Measurements from ENCODE around the gene SMARCA1.
A peak's percentile ranks its signal among the peaks of the same experiment; 100 is the strongest.

SMARCA1 gene, protein sequence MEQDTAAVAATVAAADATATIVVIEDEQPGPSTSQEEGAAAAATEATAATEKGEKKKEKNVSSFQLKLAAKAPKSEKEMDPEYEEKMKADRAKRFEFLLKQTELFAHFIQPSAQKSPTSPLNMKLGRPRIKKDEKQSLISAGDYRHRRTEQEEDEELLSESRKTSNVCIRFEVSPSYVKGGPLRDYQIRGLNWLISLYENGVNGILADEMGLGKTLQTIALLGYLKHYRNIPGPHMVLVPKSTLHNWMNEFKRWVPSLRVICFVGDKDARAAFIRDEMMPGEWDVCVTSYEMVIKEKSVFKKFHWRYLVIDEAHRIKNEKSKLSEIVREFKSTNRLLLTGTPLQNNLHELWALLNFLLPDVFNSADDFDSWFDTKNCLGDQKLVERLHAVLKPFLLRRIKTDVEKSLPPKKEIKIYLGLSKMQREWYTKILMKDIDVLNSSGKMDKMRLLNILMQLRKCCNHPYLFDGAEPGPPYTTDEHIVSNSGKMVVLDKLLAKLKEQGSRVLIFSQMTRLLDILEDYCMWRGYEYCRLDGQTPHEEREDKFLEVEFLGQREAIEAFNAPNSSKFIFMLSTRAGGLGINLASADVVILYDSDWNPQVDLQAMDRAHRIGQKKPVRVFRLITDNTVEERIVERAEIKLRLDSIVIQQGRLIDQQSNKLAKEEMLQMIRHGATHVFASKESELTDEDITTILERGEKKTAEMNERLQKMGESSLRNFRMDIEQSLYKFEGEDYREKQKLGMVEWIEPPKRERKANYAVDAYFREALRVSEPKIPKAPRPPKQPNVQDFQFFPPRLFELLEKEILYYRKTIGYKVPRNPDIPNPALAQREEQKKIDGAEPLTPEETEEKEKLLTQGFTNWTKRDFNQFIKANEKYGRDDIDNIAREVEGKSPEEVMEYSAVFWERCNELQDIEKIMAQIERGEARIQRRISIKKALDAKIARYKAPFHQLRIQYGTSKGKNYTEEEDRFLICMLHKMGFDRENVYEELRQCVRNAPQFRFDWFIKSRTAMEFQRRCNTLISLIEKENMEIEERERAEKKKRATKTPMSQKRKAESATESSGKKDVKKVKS

DNA sequence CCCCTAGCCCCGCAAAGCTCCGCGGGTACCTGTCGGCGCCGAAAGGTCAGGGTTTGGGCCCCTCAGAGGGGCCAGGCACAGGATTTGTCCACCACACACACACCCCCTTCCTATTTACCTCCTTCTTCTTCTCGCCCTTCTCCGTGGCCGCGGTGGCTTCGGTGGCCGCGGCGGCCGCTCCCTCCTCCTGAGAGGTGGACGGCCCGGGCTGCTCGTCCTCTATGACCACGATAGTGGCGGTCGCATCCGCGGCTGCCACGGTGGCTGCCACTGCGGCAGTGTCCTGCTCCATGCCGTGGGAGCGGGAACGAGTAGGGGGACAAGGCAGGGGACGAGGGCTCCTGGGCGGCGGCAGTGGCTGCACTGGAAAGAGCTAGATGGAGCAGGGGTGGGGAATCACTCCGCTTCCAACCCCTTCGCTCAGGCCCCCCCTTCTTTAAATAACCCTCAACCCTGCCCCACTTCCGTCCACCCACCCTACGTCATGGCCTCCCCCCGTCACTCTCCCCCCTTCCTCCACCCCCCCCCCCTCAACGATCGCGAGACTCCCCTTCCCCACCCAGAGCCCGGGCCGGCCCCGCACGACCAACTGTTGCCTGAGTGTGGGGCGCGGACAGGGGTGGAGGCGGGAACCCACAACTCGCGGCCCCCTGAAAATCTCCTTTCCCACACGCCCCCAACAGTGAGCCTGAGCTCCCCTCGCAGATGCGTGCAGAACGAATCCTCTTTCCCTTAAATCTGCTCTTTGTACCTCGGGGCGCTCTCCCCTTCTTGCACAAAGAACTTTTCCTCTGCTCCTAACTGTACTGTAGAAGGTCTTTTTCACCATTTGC, at the start of gene SMARCA1:
Gene SMARCA1 (minus strand): TSS at position 412 of the 833 bp plus-strand sequence. CDS start 120 bp downstream, at position 292.
- Histone ChIP-seq H3K4me2 (ENCODE audit: low read depth, low read length) (peak within 1 kb of the TSS; percentile 59; the same call in 1 of the 2 replicates), H3K36me3 (replicated peaks; ENCODE audit: insufficient read depth, low read length) (no peaks in the 10 kb centered on the region), H3K9me2 (replicated peaks; ENCODE audit: insufficient read depth, low read length) (no peaks in the 10 kb centered on the region), H4K20me1 (ENCODE audit: insufficient read depth, low read length) (no peaks in the 10 kb centered on the region), H3K9ac (ENCODE audit: low read length) (no peak within 1 kb of the TSS), H3K4me1 (ENCODE audit: low read length) (no peaks in the 10 kb centered on the region), H3K27me3 (replicated peaks; ENCODE audit: insufficient read depth, low read length) (no peaks in the 10 kb centered on the region), H3F3A (ENCODE audit: insufficient read depth, low read length) (no peaks in the 10 kb centered on the region), H3K79me2 (ENCODE audit: low read length) (no peaks in the 10 kb centered on the region), H3K27ac (ENCODE audit: low read length) (no peak within 1 kb of the TSS), H2AFZ (ENCODE audit: low read length) (peak within 1 kb of the TSS; percentile 72), H3K4me3 (ENCODE audit: low read length) (peak within 1 kb of the TSS; percentile 61), H3K9me3 (replicated peaks; ENCODE audit: insufficient read depth, low read length) (no peaks in the 10 kb centered on the region)
- DNase-seq, result no peak
- TF ChIP-seq, protein P1, sequence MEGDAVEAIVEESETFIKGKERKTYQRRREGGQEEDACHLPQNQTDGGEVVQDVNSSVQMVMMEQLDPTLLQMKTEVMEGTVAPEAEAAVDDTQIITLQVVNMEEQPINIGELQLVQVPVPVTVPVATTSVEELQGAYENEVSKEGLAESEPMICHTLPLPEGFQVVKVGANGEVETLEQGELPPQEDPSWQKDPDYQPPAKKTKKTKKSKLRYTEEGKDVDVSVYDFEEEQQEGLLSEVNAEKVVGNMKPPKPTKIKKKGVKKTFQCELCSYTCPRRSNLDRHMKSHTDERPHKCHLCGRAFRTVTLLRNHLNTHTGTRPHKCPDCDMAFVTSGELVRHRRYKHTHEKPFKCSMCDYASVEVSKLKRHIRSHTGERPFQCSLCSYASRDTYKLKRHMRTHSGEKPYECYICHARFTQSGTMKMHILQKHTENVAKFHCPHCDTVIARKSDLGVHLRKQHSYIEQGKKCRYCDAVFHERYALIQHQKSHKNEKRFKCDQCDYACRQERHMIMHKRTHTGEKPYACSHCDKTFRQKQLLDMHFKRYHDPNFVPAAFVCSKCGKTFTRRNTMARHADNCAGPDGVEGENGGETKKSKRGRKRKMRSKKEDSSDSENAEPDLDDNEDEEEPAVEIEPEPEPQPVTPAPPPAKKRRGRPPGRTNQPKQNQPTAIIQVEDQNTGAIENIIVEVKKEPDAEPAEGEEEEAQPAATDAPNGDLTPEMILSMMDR (IDR thresholded peaks at IDR 0.05; ENCODE audit: low read length), result no peak
- TF ChIP-seq EZH2phosphoT487 (IDR thresholded peaks at IDR 0.05; ENCODE audit: low read length) (no peak), EZH2 (optimal IDR thresholded peaks at IDR 0.05; ENCODE audit: low read depth, low read length) (no peak)

DNA sequence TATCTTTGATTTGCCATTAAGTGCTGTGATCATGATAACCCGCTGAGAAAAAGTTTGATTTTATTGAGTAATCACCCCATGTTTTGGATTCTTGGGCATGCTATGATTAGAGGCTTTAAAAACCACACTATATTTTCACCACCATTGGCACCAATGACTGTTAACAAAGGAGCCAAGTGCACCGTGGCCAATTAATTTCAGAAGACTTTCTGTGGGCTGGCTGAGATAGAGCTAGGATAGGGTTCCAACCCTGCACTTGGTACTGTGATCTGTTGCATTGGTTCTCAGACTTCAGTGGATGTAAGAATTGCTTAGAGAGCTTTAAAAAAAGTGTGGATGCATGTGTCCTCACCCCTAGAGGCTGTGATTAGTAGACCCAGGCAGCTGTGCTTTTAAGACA, 49.1 kb upstream of the SMARCA1 start:
- no peak for DNase-seq
- Histone ChIP-seq H3K9me3 (replicated peaks; ENCODE audit: insufficient read depth, low read length) (no peaks in the 10 kb centered on the region), H3K4me3 (ENCODE audit: low read length) (no peak overlapping the region), H3K27me3 (replicated peaks; ENCODE audit: insufficient read depth, low read length) (no peaks in the 10 kb centered on the region), H3K4me2 (ENCODE audit: low read depth, low read length) (no peak overlapping the region), H3K9ac (ENCODE audit: low read length) (no peak overlapping the region), H2AFZ (ENCODE audit: low read length) (no peak overlapping the region), H3K79me2 (ENCODE audit: low read length) (no peaks in the 10 kb centered on the region), H3K4me1 (ENCODE audit: low read length) (no peaks in the 10 kb centered on the region), H3K36me3 (replicated peaks; ENCODE audit: insufficient read depth, low read length) (no peaks in the 10 kb centered on the region), H4K20me1 (ENCODE audit: insufficient read depth, low read length) (no peaks in the 10 kb centered on the region), H3K9me2 (replicated peaks; ENCODE audit: insufficient read depth, low read length) (no peaks in the 10 kb centered on the region), H3K27ac (ENCODE audit: low read length) (no peak overlapping the region), H3F3A (ENCODE audit: insufficient read depth, low read length) (no peaks in the 10 kb centered on the region)
- TF ChIP-seq EZH2phosphoT487 (IDR thresholded peaks at IDR 0.05; ENCODE audit: low read length) (no peak), EZH2 (optimal IDR thresholded peaks at IDR 0.05; ENCODE audit: low read depth, low read length) (no peak)
- TF ChIP-seq, protein P1 (IDR thresholded peaks at IDR 0.05; ENCODE audit: low read length), result no peak

DNA sequence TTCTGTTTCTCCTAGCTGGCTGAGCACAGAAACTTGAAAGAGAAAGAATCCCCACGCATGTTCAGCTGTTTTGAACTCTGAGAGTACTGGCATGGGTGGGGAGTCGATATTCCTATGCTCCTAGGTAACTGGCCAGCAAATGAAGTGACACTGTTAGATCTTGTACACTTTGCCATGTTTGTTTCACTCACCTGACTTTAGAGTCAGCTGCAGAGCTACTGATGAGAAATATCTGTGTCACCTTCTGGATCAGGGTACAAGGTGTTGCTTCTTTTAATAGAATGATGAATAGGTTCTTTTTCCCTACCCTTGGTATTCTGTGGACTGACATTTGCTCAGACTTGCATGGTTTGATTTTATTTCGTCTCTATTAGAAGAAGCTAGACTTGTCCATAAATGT, 45.1 kb upstream of the SMARCA1 start:
- no peaks in the 10 kb centered on the region for H4K20me1 ChIP-seq (ENCODE audit: insufficient read depth, low read length)

More for the DNA sequence above, 45.1 kb upstream of the SMARCA1 start:
- Histone ChIP-seq H3K79me2 (ENCODE audit: low read length) (no peaks in the 10 kb centered on the region), H2AFZ (ENCODE audit: low read length) (no peak overlapping the region), H3K4me1 (ENCODE audit: low read length) (no peaks in the 10 kb centered on the region), H3K4me2 (ENCODE audit: low read depth, low read length) (no peak overlapping the region), H3K9me2 (replicated peaks; ENCODE audit: insufficient read depth, low read length) (no peaks in the 10 kb centered on the region), H3K9ac (ENCODE audit: low read length) (no peak overlapping the region), H3K27ac (ENCODE audit: low read length) (no peak overlapping the region), H3K4me3 (ENCODE audit: low read length) (no peak overlapping the region), H3K9me3 (replicated peaks; ENCODE audit: insufficient read depth, low read length) (no peaks in the 10 kb centered on the region), H3F3A (ENCODE audit: insufficient read depth, low read length) (no peaks in the 10 kb centered on the region), H3K27me3 (replicated peaks; ENCODE audit: insufficient read depth, low read length) (no peaks in the 10 kb centered on the region), H3K36me3 (replicated peaks; ENCODE audit: insufficient read depth, low read length) (no peaks in the 10 kb centered on the region)
- TF ChIP-seq EZH2 (optimal IDR thresholded peaks at IDR 0.05; ENCODE audit: low read depth, low read length), result no peak
- no peak for TF ChIP-seq EZH2phosphoT487 (IDR thresholded peaks at IDR 0.05; ENCODE audit: low read length)
- TF ChIP-seq, protein P1 (IDR thresholded peaks at IDR 0.05; ENCODE audit: low read length), result no peak
- DNase-seq, result no peak

Data from MM.1S (cell line).